ENCODE results near the gene ANKRD55. TPM values are rescaled to one million over a fixed set of nuclear protein-coding genes. Genes with fewer than 3 reads are reported as not detected.

The ANKRD55 gene
- total and polyA plus RNA-seq, 11 donors = 0.11 to 0.15 TPM; not detected in 9

DNA sequence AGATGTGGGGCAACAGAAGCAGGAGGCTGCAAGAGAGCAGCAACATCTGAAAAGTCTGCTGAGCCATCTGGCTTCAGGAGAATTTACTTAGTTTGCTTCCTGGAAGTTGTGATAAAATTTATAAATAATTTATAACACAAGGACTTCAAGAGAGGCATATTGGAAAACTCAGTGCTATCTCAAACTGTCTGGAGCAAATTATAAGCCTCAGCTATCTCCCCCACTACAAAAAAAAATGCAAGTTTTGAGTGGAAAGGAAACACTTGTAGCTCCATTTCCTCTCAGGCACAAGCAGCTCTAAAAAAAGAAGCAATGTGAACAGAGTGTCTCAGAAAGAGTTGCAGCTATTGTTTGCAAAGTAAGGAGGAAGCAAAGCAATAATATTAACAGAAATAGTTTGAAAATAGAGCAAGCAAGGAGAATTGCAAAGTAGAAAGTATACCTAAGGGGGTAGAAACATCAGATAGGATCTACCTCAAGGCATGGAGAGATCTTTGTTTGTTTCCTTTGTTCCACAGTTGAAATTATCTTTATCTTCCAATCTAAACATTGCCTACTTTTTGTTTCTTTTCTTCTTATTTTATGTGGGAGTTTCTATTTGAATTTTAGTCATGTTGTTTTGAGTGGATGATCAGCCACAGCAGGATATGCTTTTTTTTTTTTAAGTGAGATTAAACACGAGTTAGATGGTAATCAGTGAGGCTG lies 182.4 kb downstream of the ANKRD55 start:
- peaks cover 0 to 11% (median 0%) of the 10 kb centered on the region in 12 donors for H3K9me3 ChIP-seq
- no peaks in the 10 kb centered on the region for H3K27me3 ChIP-seq
- H3K4me1 ChIP-seq = peaks cover 0 to 20% (median 14%) of the 10 kb centered on the region in 12 donors
- intact Hi-C loops (cut with DNase I) = loop anchor here in 3 of 10 donors (2.0 to 5.0 kb wide), 3 partner anchors 53 to 58 kb away; partner anchors contain the start of gene IL6ST (in 2 of the 3)
- no peaks in the 10 kb centered on the region for H3K36me3 ChIP-seq
- TF ChIP-seq POLR2A (IDR thresholded peaks at IDR 0.05) (no peak), CTCF (IDR thresholded peaks at IDR 0.05) (no peak)
- peak overlapping the region in 1 of 12 donors; percentile 10 for H3K4me3 ChIP-seq
- WGBS, 4 donors = 30 to 42% (median 36%) methylated on average over 1 of the region's 1 CpG
- H3K27ac ChIP-seq = peak overlapping the region in 10 of 12 donors; percentile 7 to 64 (median 42)
- no peak for DNase-seq
- ATAC-seq = peak; percentile 51 to 70 (median 66)

Other genes with a start within 250 kb of the ANKRD55 start
- 100 to 1,000 TPM; 106 to 239 (median 160) TPM for gene IL6ST, start 238.4 kb downstream of the ANKRD55 start, total RNA-seq
- 10 to 100 TPM; 24.6 to 52.4 TPM for gene IL6ST, start 238.4 kb downstream of the ANKRD55 start, polyA plus RNA-seq

All from heart left ventricle (tissue), 16 donors.